IPS-15b (cell line): ENCODE results near the gene BIRC2.
A peak's percentile ranks its signal among the peaks of the same experiment; 100 is the strongest.
"Not testable (repeated sequence)": the region's sequence is repeated elsewhere in the genome, so short reads cannot be mapped to it uniquely, and the experiment has no call there.

Source experiments
- H3K27me3 ChIP-seq: one replicate; pipeline ENCODE4 v1.6.1; 2013; ENCODE audit warnings: low read length; ENCODE audit not compliant: control insufficient read depth, insufficient read depth
- H3K36me3 ChIP-seq: one replicate; pipeline ENCODE4 v1.6.1; 2013; ENCODE audit warnings: low read length; ENCODE audit not compliant: control insufficient read depth, insufficient read depth
- H3K4me1 ChIP-seq: one replicate; pipeline ENCODE4 v1.6.1; 2013; ENCODE audit warnings: mild to moderate bottlenecking, low read length; ENCODE audit not compliant: control insufficient read depth, insufficient read depth
- H3K4me3 ChIP-seq: one replicate; pipeline ENCODE4 v1.5.1; 2013; ENCODE audit warnings: low read depth, low read length
- H3K9ac ChIP-seq: one replicate; pipeline ENCODE4 v1.6.1; 2013; ENCODE audit warnings: low read depth, mild to moderate bottlenecking, low read length
- H3K9me3 ChIP-seq: one replicate; pipeline ENCODE4 v1.6.1; 2013; ENCODE audit warnings: mild to moderate bottlenecking, low read length; ENCODE audit not compliant: control insufficient read depth, insufficient read depth

Gene BIRC2

GRCh38 chr11:102346748-102347461 lies at the start of gene BIRC2:
BIRC2 (plus strand) TSS chr11:102347214; CDS start chr11:102349855, 2,641 bp downstream.
- Histone ChIP-seq H3K27me3 (no peaks in the 10 kb centered on the region), H3K9me3 (no peaks in the 10 kb centered on the region), H3K4me3 (peak within 1 kb of the TSS; percentile 95), H3K9ac (peak within 1 kb of the TSS; percentile 87), H3K4me1 (no peaks in the 10 kb centered on the region), H3K36me3 (no peaks in the 10 kb centered on the region)

GRCh38 chr11:102300837-102301236 lies 46.2 kb upstream of the BIRC2 start:
- not testable (repeated sequence) for H3K4me1 ChIP-seq, H3K4me3 ChIP-seq, H3K9ac ChIP-seq, H3K27me3 ChIP-seq, H3K36me3 ChIP-seq
- peaks cover 12% of the 10 kb centered on the region for H3K9me3 ChIP-seq

- no peaks in the 10 kb centered on the region for H3K27me3 ChIP-seq
- H3K4me3 ChIP-seq = no peak overlapping the region
- peaks cover 12% of the 10 kb centered on the region for H3K9me3 ChIP-seq
- no peaks in the 10 kb centered on the region for H3K36me3 ChIP-seq
- H3K9ac ChIP-seq = no peak overlapping the region
- peaks cover 8% of the 10 kb centered on the region for H3K4me1 ChIP-seq
These were observed 44.8 kb upstream of the BIRC2 start for GRCh38 chr11:102302241-102302640.

GRCh38 chr11:102304686-102305085 lies 42.3 kb upstream of the BIRC2 start:
- Histone ChIP-seq H3K36me3 (no peaks in the 10 kb centered on the region), H3K9ac (no peak overlapping the region), H3K9me3 (peaks cover 12% of the 10 kb centered on the region), H3K27me3 (no peaks in the 10 kb centered on the region), H3K4me1 (peaks cover 8% of the 10 kb centered on the region), H3K4me3 (no peak overlapping the region)

GRCh38 chr11:102305352-102306047 lies 41.5 kb upstream of the BIRC2 start:
- Histone ChIP-seq H3K4me1 (peaks cover 8% of the 10 kb centered on the region), H3K27me3 (no peaks in the 10 kb centered on the region), H3K9ac (no peak overlapping the region), H3K4me3 (no peak overlapping the region), H3K36me3 (no peaks in the 10 kb centered on the region), H3K9me3 (peaks cover 12% of the 10 kb centered on the region)

- Histone ChIP-seq H3K36me3 (no peaks in the 10 kb centered on the region), H3K27me3 (no peaks in the 10 kb centered on the region), H3K9ac (no peak overlapping the region), H3K4me3 (no peak overlapping the region), H3K4me1 (peaks cover 8% of the 10 kb centered on the region), H3K9me3 (peaks cover 12% of the 10 kb centered on the region)
These were observed 40.9 kb upstream of the BIRC2 start for GRCh38 chr11:102306048-102306597.

- H3K27me3 ChIP-seq = no peaks in the 10 kb centered on the region
- H3K4me3 ChIP-seq = no peak overlapping the region
- no peak overlapping the region for H3K9ac ChIP-seq
- no peaks in the 10 kb centered on the region for H3K36me3 ChIP-seq
- peaks cover 8% of the 10 kb centered on the region for H3K4me1 ChIP-seq
- H3K9me3 ChIP-seq = peaks cover 11% of the 10 kb centered on the region
These were observed 39.9 kb upstream of the BIRC2 start for GRCh38 chr11:102306817-102307726.

- no peak overlapping the region for H3K9ac ChIP-seq
- H3K9me3 ChIP-seq = peaks cover 5% of the 10 kb centered on the region
- H3K4me1 ChIP-seq = peaks cover 8% of the 10 kb centered on the region
- no peaks in the 10 kb centered on the region for H3K27me3 ChIP-seq
- H3K36me3 ChIP-seq = no peaks in the 10 kb centered on the region
- no peak overlapping the region for H3K4me3 ChIP-seq
These were observed 39.3 kb upstream of the BIRC2 start for GRCh38 chr11:102307727-102308038.

GRCh38 chr11:102309621-102310541 lies 37.1 kb upstream of the BIRC2 start:
- no peaks in the 10 kb centered on the region for H3K27me3 ChIP-seq
- peaks cover 8% of the 10 kb centered on the region for H3K4me1 ChIP-seq
- no peaks in the 10 kb centered on the region for H3K9me3 ChIP-seq
- H3K36me3 ChIP-seq = no peaks in the 10 kb centered on the region
- H3K4me3 ChIP-seq = no peak overlapping the region
- H3K9ac ChIP-seq = no peak overlapping the region

GRCh38 chr11:102312667-102313066 lies 34.3 kb upstream of the BIRC2 start:
- no peaks in the 10 kb centered on the region for H3K4me1 ChIP-seq
- no peak overlapping the region for H3K9ac ChIP-seq

More at GRCh38 chr11:102312667-102313066, 34.3 kb upstream of the BIRC2 start:
- H3K4me3 ChIP-seq = no peak overlapping the region
- H3K9me3 ChIP-seq = no peaks in the 10 kb centered on the region
- H3K36me3 ChIP-seq = no peaks in the 10 kb centered on the region
- peaks cover 4% of the 10 kb centered on the region for H3K27me3 ChIP-seq
